ENCODE measurements around the gene BANP.
"Not testable (repeated sequence)": the region's sequence is repeated elsewhere in the genome, so short reads cannot be mapped to it uniquely, and the experiment has no call there.

The BANP gene

DNA sequence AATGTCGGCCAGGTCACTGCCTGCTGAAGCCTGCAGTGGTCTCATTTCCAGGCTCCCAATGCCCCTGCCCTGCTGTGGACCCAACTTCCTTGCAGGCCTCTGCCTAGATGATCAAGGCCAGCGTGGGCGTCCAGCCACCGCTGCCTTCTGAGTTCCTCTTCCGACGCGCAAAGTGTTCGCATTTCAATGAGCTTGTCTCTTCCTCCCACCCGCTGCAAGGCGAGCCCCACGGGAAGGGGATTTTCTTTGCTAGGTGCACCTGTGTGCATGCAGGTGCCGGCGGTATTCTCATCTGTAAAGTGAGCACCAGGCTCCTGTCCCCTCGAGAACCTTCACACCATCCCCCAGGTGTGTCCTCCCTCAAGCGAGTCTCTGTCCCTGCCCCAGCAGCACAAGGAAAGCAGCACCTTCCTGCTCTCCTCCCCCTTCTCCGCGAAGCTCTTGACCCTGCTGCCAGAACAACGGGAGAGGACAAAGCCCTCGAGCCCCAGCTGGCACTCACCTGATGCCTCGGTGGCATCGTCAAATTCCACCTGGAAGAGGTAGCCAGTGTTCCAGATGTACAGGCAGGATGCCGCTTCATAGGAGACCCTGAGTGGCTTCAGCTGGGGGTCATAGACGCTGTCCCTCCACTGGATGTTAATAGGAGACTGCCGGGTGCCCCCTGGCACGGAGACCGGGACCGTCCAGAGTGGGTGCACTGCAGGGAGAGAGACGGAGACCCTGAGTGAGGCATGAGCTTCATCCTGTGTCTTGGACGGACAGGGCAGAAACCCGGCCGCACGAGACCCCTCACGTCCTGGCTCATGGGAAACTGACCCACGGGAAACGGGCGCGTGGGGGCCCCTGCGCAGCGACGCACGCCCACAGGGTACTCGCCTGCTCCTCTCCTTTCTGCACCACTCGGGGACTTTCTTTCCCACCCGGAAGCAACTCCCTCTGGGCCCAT, 24.7 kb upstream of the BANP start:
- DNase-seq: no peak

DNA sequence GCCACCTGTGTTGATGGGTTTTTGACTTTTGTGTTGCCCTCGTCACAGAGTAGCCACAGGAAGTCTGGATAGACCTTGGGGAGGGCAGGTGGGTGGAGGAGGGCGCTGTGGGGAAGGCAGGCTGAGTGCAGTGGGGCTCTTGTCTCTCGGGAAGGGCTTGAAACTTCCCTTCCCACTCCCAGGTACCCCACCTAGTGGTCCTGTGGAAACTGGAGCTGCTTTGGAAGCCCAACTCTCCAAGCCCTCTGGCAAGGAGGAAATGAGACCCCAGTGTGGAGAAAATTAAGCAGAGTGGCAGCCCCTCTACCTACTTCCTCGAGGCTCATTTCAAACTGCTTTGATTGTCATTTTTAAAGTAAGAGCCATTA, 24.1 kb upstream of the BANP start:
- DNase-seq: no peak

DNA sequence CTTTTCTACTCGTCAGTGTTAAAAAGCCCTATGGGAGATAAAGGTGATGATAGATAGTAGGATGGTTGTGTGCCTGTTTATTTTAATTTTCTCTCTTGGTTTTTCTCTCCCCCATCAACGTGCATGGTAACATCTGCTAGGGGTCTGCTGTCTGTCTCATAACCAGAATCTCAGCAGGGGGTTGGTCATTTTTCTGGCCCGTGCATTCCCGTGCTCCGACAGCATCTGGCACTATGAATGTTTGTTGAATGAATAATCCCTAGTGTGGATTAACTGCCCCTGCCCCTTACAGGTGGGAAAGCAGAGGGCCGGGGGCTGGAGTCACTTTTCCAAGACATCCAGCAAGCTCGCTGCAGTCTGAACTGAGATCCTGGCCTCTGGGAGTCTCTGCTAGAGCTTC, 21.2 kb upstream of the BANP start:
- DNase-seq: no peak

DNA sequence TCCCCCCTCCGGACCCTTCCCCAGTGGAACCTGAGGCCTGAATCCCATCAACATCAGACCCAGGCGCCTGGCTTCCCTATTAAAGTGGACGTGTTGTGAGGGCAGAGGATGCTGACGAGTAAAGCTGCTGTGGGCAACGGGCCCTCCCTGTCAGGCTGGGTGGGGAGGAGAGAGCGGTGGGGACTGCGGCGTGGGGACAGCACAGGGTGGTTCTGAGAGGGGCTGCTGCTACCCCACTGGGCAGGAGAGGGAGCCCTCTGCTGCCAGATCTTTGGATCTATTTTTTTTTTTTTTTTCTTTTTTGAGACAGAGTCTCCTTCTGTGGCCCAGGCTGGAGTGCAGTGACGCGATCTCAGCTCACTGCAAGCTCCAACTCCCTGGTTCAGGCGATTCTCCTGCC, 20.8 kb upstream of the BANP start:
- DNase-seq: no peak

DNA sequence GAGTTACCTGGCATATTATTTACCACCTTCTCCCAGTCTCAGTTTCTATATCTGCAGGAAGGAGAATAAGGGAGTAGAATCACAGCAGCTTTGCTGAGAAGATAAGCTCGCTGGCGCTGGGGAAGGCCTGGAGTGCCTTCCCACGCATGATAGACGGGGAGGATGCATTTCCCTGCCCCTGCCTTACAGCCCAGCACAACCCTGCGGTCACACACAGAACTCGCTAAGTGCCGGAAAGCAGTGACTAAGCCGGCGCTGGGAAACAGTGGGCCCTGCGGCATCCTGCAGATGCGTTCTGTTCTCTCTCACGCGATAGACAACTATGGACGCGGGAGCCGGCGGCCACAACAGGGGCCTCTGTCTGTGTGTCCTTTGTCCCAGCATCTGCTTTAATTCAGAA, 19.7 kb upstream of the BANP start:
- no peak for DNase-seq

DNA sequence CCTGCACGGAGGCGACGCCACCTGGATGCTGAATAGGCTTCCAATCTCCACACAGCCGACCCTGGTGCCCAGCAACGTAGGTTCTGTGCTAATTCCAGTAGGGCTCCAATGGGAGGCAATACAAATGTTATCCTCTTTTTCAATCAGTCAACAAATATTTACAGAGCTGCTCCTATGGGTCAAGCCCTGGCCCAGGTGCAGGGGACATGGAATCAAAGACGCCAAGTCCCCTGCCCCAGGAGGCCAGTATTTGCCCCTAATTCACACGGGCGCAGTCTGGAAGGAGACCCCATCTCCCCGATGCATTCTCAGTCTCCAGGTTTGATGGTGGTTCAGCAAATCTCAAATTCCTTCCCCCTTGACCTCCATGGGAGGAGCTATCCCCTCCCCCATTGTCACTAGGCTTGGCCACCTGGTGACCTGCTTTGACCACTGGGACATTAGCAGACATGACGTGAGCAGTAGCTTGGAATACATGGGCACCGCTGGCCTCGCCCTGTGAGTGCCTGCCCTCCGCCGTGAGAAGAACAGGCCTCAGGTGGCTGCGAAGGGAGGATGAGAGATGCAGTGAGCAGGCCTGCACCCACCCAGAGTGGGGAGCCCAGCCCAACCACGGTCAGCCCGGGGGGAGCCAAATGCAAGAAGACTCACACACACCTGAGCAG, 18.6 kb upstream of the BANP start:
- not testable (repeated sequence) for DNase-seq

DNA sequence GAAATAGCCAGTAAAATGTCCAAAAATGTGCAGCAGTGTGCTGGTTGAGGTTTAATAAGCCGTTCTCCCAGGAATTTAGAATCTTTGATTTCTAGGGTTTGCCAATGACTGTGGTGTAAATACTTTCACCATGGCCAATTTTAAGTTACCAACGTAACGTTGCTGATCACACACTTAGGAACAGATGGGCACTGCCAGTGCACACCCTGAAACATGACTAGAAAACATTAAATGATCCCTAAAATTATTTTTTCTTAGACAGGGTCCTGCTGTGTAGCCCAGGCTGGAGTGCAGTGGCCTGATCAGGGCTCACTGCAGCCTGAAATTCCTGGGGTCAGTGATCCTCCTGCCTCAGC, 18.1 kb upstream of the BANP start:
- no peak for DNase-seq

DNA sequence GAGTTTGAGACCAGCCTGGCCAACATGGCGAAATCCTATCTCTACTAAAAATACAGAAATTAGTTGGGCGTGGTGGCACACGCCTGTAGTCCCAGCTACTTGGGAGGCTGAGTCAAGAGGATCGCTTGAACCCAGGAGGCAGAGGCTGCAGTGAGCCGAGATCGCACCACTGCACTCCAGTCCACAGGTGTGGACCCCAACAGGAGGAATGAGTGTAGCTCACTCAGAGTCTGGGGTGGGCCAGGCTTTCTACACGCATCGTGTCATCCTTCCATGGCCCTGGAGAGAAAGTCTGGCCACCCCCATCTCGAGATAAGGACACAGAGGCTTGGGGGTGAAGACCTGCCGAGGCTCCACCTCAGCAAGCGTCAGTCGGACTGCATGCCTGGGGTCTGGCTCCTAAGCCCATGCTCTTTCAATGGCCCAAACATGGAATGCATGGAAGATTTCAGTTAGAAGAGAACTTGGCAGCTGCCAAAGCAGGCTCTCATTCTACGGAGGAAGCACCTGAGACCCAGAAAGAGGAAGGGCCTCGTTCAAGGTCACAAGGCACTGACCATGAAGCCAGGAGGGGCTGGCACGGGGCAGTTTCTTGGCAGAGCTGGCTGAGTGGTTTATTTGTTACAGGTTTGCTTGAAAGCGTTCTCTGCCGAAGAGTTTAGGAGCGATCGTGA, 16.3 kb upstream of the BANP start:
- DNase-seq: not testable (repeated sequence)

DNA sequence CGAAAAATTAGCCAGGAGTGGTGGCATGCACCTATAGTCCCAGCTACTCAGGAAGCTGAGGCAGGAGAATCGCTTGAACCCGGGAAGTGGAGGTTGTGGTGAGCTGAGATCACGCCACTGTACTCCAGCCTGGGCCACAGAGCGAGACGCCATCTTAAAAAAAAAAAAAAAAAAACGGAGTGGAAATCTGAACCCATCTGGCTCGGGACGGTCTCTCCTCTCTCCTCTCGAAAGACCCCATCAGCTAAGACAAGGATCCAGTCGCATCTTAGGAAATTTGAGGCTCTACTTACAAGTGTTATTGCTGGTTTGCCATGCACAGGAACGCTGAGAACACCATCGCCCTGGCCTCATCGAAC, 15.2 kb upstream of the BANP start:
- DNase-seq: not testable (repeated sequence)

DNA sequence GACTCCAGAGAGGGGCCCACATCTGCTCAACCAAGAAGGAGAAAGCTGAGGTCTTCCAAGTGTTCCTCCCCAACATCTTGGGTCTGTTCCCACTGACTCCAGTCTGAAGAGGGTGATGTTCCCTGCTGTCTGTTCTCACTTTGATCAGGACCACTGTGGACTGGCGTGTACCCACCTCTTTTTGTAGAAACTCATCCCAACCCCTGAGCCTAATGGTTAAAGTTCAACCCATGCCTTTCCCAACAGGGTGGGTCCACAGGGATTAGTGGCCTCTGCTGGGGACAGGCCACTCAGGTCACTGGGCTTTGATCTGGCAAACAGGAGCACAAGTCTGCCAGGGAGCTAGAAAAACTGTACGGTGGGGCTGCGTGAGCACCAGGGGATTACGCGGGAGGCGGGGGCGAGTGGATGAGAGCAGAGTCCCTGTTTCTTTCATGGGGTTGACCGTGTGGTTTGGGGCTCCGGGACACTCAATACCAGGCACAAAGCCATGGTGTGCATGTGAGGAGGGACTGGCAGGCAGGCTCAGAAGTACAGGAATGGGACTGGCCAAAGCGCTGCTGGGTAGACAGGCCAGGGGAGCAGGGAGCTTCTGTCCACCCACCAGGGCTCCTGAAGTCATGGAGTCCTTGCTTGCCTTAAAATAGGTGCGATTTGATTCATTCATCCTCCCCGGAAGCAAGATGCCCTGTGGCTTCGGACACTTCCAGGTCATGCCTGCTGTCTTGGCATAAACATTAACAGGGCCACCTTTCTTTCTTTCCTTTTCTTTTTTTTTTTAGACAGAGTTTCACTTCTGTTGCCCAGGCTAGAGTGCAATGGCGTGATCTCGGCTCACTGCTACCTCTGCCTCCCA, 14.6 kb upstream of the BANP start, which contains the start of gene CA5A:
TSS of gene CA5A (minus strand) at position 155 of the 856 bp plus-strand sequence. CDS start at position 76, 79 bp downstream.
- DNase-seq: no peak

DNA sequence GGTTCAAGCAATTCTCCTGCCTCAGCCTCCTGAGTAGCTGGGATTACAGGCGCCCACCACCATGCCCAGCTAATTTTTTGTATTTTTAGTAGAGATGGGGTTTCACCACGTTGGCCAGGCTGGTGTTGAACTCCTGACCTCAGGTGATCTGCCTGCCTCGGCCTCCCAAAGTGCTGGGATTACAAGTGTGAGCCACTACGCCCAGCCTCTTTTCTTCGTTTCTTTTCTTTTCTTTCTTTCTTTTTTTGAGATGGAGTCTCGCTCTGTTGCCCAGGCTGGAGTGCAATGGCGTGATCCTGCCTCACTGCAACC, 14.0 kb upstream of the BANP start:
- not testable (repeated sequence) for DNase-seq

DNA sequence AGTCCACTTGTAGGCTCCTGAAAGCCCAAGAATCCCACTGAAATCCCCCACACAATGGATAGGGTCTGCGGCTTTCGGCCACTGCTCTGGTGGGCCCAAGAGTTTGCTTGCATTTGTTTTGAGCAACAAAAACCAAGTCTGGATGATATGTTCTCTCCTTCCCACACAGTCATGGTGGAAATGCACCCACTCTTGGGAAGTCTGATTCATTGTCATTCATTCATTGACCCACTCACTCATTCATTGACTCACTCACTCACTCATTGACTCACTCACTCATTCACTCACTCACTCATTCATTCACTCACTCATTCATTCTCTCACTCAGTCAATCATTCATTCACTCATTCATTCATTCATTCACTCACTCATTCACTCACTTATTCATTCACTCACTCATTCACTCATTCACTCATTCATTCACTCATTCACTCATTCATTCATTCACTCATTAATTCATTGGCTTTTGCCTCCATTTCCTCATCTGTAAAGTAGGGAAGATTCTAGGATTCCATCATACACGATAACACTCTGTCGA, 12.8 kb upstream of the BANP start:
- DNase-seq: no peak

DNA sequence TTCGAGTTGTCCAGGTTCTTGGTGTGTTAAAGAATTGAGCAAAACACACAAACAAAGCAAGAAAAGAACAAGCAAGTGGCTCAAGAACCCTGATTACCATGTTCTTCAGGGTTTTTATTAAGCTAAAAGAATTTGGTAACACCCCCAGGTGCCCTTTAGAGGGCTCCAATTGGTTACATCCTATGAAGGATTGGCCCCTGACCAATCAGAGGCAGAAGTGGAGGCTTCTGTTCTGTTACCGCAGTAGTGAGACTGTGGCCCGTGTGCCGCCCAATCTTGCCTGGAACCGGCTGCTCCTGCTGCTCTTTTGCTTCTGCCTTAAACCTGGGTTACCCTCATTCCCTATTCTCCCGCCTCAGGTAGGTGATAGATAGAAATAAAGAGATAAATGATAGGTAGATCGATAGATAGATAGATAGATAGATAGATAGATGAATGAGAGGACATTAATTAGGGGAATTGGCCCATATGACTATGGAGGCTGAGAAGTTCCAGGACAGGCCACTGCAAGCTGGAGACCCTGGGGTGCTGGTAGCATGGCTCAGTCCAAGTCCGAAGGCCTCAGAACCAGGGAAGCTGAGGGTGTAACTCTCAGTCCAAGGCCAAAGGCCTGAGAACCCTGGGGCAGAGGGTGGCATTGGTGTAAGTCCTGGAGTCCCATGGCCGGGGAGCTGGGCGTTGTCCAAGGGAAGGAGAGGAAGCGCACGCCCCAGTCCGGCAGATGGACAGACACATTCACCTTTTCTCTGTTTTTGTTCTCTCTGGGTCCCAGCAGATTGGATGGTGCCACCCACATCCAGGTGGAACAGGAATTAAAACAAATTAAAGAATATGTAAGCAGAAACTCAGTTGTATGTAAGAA, 11.4 kb upstream of the BANP start:
- no peak for DNase-seq

DNA sequence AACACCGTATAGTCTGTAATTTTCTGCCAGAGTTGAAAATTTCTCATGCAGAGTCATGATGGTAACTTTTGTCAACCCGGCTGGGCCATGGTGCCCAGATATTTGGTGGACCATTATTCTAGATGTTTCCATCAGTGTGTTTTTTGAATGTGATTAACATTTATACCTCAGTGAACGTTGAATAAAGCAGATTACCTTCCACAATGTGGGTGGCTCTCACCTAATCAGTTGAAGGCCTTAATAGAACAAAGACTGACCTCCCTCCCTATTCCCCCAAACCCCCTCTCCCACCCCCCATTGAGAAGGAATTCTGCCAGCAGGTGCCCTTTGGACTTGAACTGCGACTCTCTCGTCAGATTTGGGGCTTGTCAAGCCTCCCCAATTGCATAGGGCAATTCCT, 8.6 kb upstream of the BANP start:
- no peak for DNase-seq

DNA sequence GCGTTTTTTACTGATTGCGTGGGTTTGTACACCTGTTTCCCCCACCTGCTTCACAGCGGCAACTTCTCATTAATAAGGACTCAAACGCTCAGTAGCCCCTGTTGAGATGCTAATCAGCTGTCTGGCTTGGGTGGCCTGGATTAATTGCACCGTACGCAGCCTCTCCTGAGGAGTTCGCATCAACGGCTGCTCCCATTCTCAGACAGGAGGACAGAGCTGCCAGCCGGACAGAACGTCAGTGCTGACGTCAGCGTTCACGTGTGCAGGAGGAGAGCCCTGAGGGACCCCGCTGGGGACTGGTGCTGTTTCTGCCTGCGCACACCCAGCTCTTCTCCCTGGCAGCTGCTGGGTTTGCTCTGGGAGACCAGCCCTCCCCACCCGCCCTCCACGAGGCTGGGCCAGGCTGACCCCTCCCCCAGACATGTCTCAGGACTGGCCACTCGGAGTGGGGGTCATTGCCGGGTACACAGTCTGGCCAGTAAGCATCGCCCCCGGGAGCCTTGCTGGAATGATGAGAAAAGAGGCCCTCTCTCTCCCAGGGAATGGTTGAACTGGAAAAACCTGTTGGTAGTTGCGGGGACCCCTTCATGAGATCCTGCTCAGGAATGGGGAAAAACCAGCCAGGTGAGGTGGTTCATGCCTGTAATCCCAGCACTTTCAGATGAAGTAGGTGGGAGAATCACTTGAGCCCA, 5.7 kb upstream of the BANP start:
- no peak for DNase-seq

DNA sequence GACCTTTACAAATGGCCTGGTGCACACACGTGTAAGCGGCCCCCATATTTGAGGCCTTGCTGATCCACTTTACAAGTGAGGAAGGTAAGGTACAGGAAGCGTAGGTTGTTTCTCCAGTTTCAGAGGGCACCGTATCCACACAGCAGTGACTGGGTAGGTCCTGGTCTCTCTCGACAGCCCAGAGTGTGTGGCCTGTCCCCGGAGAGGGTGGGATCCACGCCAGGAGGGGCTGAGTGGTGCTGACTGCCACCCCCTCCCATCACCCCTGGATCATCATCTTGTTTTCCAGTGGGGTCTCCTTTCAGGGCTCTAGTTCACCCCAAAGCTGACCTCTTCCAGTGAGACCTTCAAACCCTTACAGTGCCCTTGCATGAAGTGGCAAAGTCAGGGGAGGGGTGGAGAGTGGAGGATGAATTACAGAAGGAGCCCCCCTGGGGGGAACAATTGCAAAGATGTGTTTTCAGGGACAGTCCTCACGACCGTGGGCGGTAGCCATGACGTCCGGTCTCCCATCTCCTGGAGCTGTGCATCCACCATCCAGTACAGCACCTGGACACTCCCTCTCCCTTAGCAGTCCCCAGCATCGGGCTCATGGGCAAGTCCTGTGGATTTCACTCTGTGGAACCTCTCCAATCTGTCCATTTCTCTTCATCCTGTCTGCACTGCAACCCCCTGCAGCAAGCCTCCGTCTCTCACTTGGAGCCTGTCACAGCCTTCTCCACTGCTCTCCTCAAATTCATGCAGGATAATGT, 4.5 kb upstream of the BANP start:
- no peak for DNase-seq

DNA sequence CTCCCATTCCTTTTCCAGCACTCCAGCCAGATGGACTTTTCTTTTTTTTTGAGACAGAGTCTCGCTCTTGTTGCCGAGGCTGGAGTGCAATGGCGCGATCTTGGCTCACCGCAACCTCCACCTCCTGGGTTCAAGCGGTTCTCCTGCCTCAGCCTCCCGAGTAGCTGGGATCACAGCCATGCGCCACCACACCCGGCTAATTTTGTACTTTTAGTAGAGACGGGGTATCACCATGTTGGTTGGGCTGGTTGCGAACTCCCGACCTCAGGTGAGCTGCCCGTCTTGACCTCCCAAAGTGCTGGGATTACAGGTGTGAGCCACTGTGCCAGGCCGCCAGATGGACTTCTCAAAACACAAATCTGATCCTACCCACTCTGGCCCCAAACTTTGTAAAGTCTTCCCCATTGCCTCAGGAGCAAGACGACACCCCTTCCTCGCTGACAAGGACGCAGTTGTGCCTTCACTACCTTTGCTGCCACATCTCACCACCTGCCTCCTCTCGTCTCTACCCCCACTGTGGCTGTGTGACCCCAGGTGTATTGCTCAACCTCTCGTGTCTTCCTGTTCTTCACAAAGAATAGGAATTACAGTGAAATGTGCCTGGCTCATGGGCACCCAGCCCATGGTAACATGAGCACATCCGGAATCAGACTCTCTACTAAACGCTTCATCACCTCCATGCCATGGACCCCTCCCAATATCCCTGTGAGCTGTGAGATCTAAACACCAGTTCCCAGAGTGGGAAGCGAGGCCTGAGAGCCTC, 3.7 kb upstream of the BANP start:
- DNase-seq: no peak

DNA sequence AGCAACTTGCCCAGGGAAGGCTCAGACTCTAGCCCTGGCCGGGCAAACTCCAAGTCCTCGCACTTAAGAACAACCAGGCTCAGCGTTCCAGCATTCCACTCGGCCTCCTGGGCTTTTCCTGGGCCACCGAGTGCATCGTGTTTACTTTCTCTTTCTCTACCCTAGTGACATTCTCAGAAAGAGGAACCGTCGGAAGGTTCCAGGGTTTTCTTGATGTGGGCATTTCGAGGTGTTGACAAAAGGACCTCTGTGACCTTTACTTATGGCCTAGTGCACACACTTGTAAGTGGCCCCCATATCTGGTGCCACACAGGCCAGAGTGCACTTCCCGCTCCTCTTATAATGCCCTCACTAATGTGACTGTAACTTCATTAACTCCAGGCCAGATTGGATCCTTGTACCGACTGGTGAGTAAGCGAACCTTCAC, 3.1 kb upstream of the BANP start:
- DNase-seq: no peak

DNA sequence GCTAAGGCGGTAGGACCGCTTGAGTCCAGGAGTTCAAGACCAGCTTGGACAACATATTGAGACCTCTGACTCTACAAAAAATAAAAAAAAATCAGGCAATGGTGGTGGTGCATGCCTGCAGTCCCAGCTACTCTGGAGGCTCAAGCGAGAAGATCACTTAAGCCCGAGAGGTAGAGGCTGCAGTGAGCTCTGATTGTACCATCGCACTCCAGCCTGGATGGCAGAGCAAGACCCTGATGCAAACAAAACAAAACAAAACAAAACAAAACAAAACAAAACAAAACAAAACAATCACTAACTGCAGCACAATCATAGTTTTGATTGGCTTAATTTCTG, 2.5 kb upstream of the BANP start:
- no peak for DNase-seq
